Kidney (tissue), 14 donors: ENCODE data around the gene SLC25A10. TPM values are rescaled to one million over a fixed set of nuclear protein-coding genes. Genes with fewer than 3 reads are reported as not detected.
A peak's percentile ranks its signal among the peaks of the same experiment; 100 is the strongest.

Experiments used
- DNase-seq, 5 donors: peaks; one replicate each; pipeline ENCODE4 v3.0.0-alpha.2; 2013 to 2020
- FAIRE-seq: peaks from 2 replicates; lab custom pipeline; 2012; peaks lifted over from hg19 to GRCh38; lab: Jason Lieb, UNC
- H3K27ac ChIP-seq, 2 donors: one replicate each; pipeline ENCODE4 v1.7.0; 2013; ENCODE audit warnings: low read depth in 2 of 2, low read length in 2 of 2, inconsistent platforms in 1 of 2
- H3K27me3 ChIP-seq: one replicate; pipeline ENCODE4 v1.7.1; 2013; ENCODE audit warnings: low read length, inconsistent platforms; ENCODE audit not compliant: control insufficient read depth, insufficient read depth
- H3K36me3 ChIP-seq, 3 donors: one replicate each; pipeline versions ENCODE4 v1.7.0 to v1.7.1; 2013; ENCODE audit warnings: low read length in 3 of 3, control low read depth in 1 of 3, inconsistent platforms in 1 of 3; ENCODE audit not compliant: insufficient read depth in 3 of 3, control insufficient read depth in 2 of 3
- H3K4me1 ChIP-seq, 3 donors: one replicate each; pipeline versions ENCODE4 v1.7.0 to v1.7.1; 2013; ENCODE audit warnings: low read length in 3 of 3, inconsistent platforms in 1 of 3, low read depth in 1 of 3; ENCODE audit not compliant: control insufficient read depth in 2 of 3, insufficient read depth in 2 of 3
- H3K4me3 ChIP-seq, 3 donors: one replicate each; pipeline versions ENCODE4 v1.7.0 to v1.8.1; 2013; ENCODE audit warnings: low read length in 3 of 3, control low read depth in 1 of 3, inconsistent platforms in 1 of 3
- H3K9ac ChIP-seq, 3 donors: one replicate each; pipeline versions ENCODE4 v1.7.0 to v1.7.1; 2013; ENCODE audit warnings: low read length in 3 of 3, control low read depth in 1 of 3, inconsistent platforms in 1 of 3
- H3K9me3 ChIP-seq, 3 donors: one replicate each; pipeline versions ENCODE4 v1.7.0 to v1.7.1; 2013; ENCODE audit warnings: low read length in 3 of 3, control low read depth in 1 of 3, inconsistent platforms in 1 of 3; ENCODE audit not compliant: control insufficient read depth in 2 of 3, insufficient read depth in 1 of 3
- CTCF ChIP-seq: IDR thresholded peaks from 3 replicates; pipeline ENCODE4 v1.5.1; 2012; ENCODE audit warnings: mild to moderate bottlenecking, moderate library complexity, borderline replicate concordance; ENCODE audit not compliant: insufficient read depth; ENCODE audit errors: extremely low read depth
- intact Hi-C: fragments of 100-400 bp; cut with DNase I; formaldehyde crosslinking; loops from one replicate; pipeline ENCODE4 v1.11.1; 2022
- polyA plus RNA-seq: library from polyadenylated mRNA; stranded (reverse); fragments of 350-450 nt; fragmentation: Illumina TruSeq; extraction: RNeasy Lipid Tissue Mini Kit (QIAGEN cat#74804); gene quantifications from one replicate; pipeline ENCODE4 v1.2.3, GENCODE V29; 2014; ENCODE audit warnings: low read depth, low replicate concordance; ENCODE audit not compliant: insufficient read depth
- total RNA-seq: library from RNA; stranded (reverse); fragmentation: NEBNext Ultra II Directional; extraction: Animal tissue kit (Norgen Biotek cat#: 25700); gene quantifications from one replicate; pipeline ENCODE4 v1.2.1, GENCODE V29; 2021
- donor health status: control.
- donor health status: control.
- donor health status: control.
- donor health status: control.
- donor health status: control.
- donor health status: DM: yes; HTN: yes; CAD: no.
- donor health status: Normal renal cell carcinoma (clear cell type).

SLC25A10 gene
- total and polyA plus RNA-seq, 2 donors from 2014 or later, result 19.9 to 94.5 TPM

GRCh38 chr17:81690549-81690948 is 21.5 kb upstream of the SLC25A10 start:
- H3K9ac ChIP-seq, result no peak overlapping the region
- DNase-seq (no peak), FAIRE-seq (no peak)
- H3K4me3 ChIP-seq, result no peak overlapping the region
- H3K9me3 ChIP-seq, result no peaks in the 10 kb centered on the region
- H3K27ac ChIP-seq, result no peak overlapping the region
- H3K27me3 ChIP-seq, result no peaks in the 10 kb centered on the region
- TF ChIP-seq CTCF, result no peak
- intact Hi-C loops, result no loop called here
- H3K4me1 ChIP-seq, result peaks cover 0 to 2% (median under 1%) of the 10 kb centered on the region in 3 donors
- peaks cover 0 to 53% (median 33%) of the 10 kb centered on the region in 3 donors for H3K36me3 ChIP-seq

GRCh38 chr17:81691196-81691595 is 20.9 kb upstream of the SLC25A10 start:
- DNase-seq (peak in 1 of 5 donors; percentile 71), FAIRE-seq (no peak)
- no peaks in the 10 kb centered on the region for H3K27me3 ChIP-seq
- no peak overlapping the region for H3K4me3 ChIP-seq
- intact Hi-C loops, result no loop called here
- H3K36me3 ChIP-seq, result peaks cover 0 to 53% (median 35%) of the 10 kb centered on the region in 3 donors
- H3K9ac ChIP-seq, result no peak overlapping the region
- no peak for TF ChIP-seq CTCF
- no peaks in the 10 kb centered on the region for H3K9me3 ChIP-seq
- H3K4me1 ChIP-seq, result no peaks in the 10 kb centered on the region
- no peak overlapping the region for H3K27ac ChIP-seq

GRCh38 chr17:81691608-81692007 is 20.5 kb upstream of the SLC25A10 start:
- H3K4me3 ChIP-seq, result no peak overlapping the region
- H3K36me3 ChIP-seq, result peaks cover 0 to 49% (median 31%) of the 10 kb centered on the region in 3 donors
- H3K9ac ChIP-seq, result no peak overlapping the region
- no peak for FAIRE-seq
- no peak for TF ChIP-seq CTCF
- no peak overlapping the region for H3K27ac ChIP-seq
- no peak for DNase-seq
- no peaks in the 10 kb centered on the region for H3K4me1 ChIP-seq
- no peaks in the 10 kb centered on the region for H3K27me3 ChIP-seq
- intact Hi-C loops, result no loop called here
- H3K9me3 ChIP-seq, result no peaks in the 10 kb centered on the region

GRCh38 chr17:81693509-81694210 is 18.4 kb upstream of the SLC25A10 start:
- intact Hi-C loops, result no loop called here
- Histone ChIP-seq H3K4me1 (no peaks in the 10 kb centered on the region), H3K27ac (no peak overlapping the region), H3K27me3 (no peaks in the 10 kb centered on the region), H3K9ac (no peak overlapping the region), H3K4me3 (no peak overlapping the region), H3K9me3 (no peaks in the 10 kb centered on the region), H3K36me3 (peaks cover 0 to 55% (median 24%) of the 10 kb centered on the region in 3 donors)
- FAIRE-seq (no peak), DNase-seq (no peak)
- no peak for TF ChIP-seq CTCF
